ENCODE data around the gene CCDC88B. TPM values are rescaled to one million over a fixed set of nuclear protein-coding genes. Genes with fewer than 3 reads are reported as not detected.

Gene CCDC88B
- total and polyA plus RNA-seq, 9 of the 15 experiments (the other 6 are each of a cell fraction or from before 2014, with no cell fraction given), result 0.13 to 18.1 (median 7.9) TPM

GRCh38 chr11:64357904-64358535, 18.0 kb downstream of the CCDC88B start (continued):
- TF ChIP-seq ZNF507 (tag; conservative IDR thresholded peaks at IDR 0.05) (no peak), ZNF197 (CRISPR knock-in tag; IDR thresholded peaks at IDR 0.05; ENCODE audit: low read depth) (no peak), TBL1XR1 (IDR thresholded peaks at IDR 0.05; ENCODE audit: low read length in 2 of 2) (no peak), NR2C2 (CRISPR knock-in tag; IDR thresholded peaks at IDR 0.05) (peak; percentile 14; the same call in 1 of the 2 replicates), NR2C2 (tag; IDR thresholded peaks at IDR 0.05) (no peak), ZNF830 (CRISPR knock-in tag; IDR thresholded peaks at IDR 0.05) (no peak), ILK (tag; IDR thresholded peaks at IDR 0.05; ENCODE audit: borderline replicate concordance, low read depth) (no peak), ZNF175 (CRISPR knock-in tag; IDR thresholded peaks at IDR 0.05; ENCODE audit: low read depth) (0 out of 2 replicates have a peak, but pooled peaks have one; percentile 43), THRAP3 (IDR thresholded peaks at IDR 0.05; ENCODE audit: borderline replicate concordance) (no peak), RBM25 (IDR thresholded peaks at IDR 0.05; ENCODE audit: low read depth, low read length, severe bottlenecking) (no peak), MTA3 (IDR thresholded peaks at IDR 0.05; ENCODE audit: borderline replicate concordance) (peak; percentile 28; the same call in 1 of the 2 replicates), KAT2B (IDR thresholded peaks at IDR 0.05; ENCODE audit: low read depth, low read length) (no peak), STAT5A (IDR thresholded peaks at IDR 0.05; ENCODE audit: borderline replicate concordance, low read length) (no peak), HOMEZ (CRISPR knock-in tag; IDR thresholded peaks at IDR 0.05) (no peak), RERE (CRISPR knock-in tag; IDR thresholded peaks at IDR 0.05; ENCODE audit: borderline replicate concordance) (no peak), SRSF7 (optimal IDR thresholded peaks at IDR 0.05; ENCODE audit: low read depth, low read length) (no peak), FOXP1 (CRISPR knock-in tag; IDR thresholded peaks at IDR 0.05) (no peak), ZNF24 (IDR thresholded peaks at IDR 0.05) (no peak), ZBTB17 (CRISPR knock-in tag; IDR thresholded peaks at IDR 0.05) (no peak), PATZ1 (CRISPR knock-in tag; IDR thresholded peaks at IDR 0.05; ENCODE audit: borderline replicate concordance) (no peak)
